ENCODE measurements around the gene SALL1. TPM values are rescaled to one million over a fixed set of nuclear protein-coding genes. Genes with fewer than 3 reads are reported as not detected.

SALL1 gene
- polyA plus RNA-seq, 1 donor (not counting 4 experiments of a cell fraction or from before 2014, with no cell fraction given): not detected

DNA sequence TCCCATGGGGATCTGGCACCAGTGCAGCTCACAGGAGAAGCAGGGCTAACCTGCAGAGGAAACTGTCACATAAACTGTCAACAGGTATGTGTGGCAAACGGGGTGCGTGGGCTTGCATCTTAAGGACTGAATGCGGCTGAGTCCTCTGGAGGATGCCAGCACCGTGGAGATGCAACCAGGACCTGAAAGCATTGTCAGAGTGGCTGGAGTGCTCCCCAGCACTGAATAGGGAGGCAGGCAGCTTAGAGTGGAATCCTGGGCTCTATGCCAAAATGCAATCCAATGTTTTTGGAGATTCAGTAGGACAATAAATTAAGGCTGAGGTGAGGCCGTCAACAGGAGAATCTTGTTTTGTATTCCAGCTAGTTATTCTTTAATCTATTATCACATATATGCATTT, 21.3 kb upstream of the SALL1 start:
- H3K79me2 ChIP-seq (ENCODE audit: control insufficient read depth, insufficient read depth, low read length): no peaks in the 10 kb centered on the region
- H3K4me1 ChIP-seq (ENCODE audit: control insufficient read depth, extremely low read depth, insufficient read depth, low read length): no peaks in the 10 kb centered on the region
- DNase-seq (ENCODE audit: low read depth, low spot score) (no peak), FAIRE-seq (no peak)
- no peak overlapping the region for H3K4me3 ChIP-seq (ENCODE audit: control insufficient read depth in 2 of 3, extremely low read depth in 1 of 3, insufficient read depth in 2 of 3, low read depth in 1 of 3, low read length in 3 of 3)
- no peaks in the 10 kb centered on the region for H3K36me3 ChIP-seq (ENCODE audit: control insufficient read depth in 2 of 2, extremely low read depth in 1 of 2, insufficient read depth in 2 of 2, low read length in 2 of 2)
- TF ChIP-seq EZH2 (IDR thresholded peaks at IDR 0.05; ENCODE audit: low read length): no peak
- no peak for TF ChIP-seq CTCF (optimal IDR thresholded peaks at IDR 0.05 in 1 of 3, IDR thresholded peaks at IDR 0.05 in 1 of 3, conservative IDR thresholded peaks at IDR 0.05 in 1 of 3; ENCODE audit: extremely low read depth in 1 of 3, insufficient read depth in 2 of 3, low read length in 3 of 3)
- H3K27ac ChIP-seq (ENCODE audit: control insufficient read depth, insufficient read depth, low read length): no peak overlapping the region
- no peaks in the 10 kb centered on the region for H3K9me3 ChIP-seq (ENCODE audit: control insufficient read depth, low read depth, low read length)
- dilution Hi-C loops (cut with MboI; ENCODE audit: extremely low pct_ligation_motif_present, low sequenced_read_pairs): no loop called here
- H4K20me1 ChIP-seq (ENCODE audit: control insufficient read depth, extremely low read depth, insufficient read depth, low read length): no peaks in the 10 kb centered on the region
- H3K9me1 ChIP-seq (ENCODE audit: control insufficient read depth, extremely low read depth, insufficient read depth, low read length): no peaks in the 10 kb centered on the region
- H3K27me3 ChIP-seq (ENCODE audit: control insufficient read depth, extremely low read depth, insufficient read depth, low read length): no peaks in the 10 kb centered on the region
- H3K9ac ChIP-seq (ENCODE audit: control insufficient read depth, extremely low read depth, insufficient read depth, low read length): no peak overlapping the region
- H3K4me2 ChIP-seq (ENCODE audit: control insufficient read depth, extremely low read depth, insufficient read depth, low read depth, low read length): no peak overlapping the region
- H2AFZ ChIP-seq (ENCODE audit: control insufficient read depth, low read length): no peak overlapping the region

GRCh38 chr16:51168755-51169154, 17.7 kb upstream of the SALL1 start:
- Histone ChIP-seq H3K9ac (ENCODE audit: control insufficient read depth, extremely low read depth, insufficient read depth, low read length) (no peak overlapping the region), H2AFZ (ENCODE audit: control insufficient read depth, low read length) (no peak overlapping the region), H4K20me1 (ENCODE audit: control insufficient read depth, extremely low read depth, insufficient read depth, low read length) (no peaks in the 10 kb centered on the region), H3K9me1 (ENCODE audit: control insufficient read depth, extremely low read depth, insufficient read depth, low read length) (no peaks in the 10 kb centered on the region), H3K36me3 (ENCODE audit: control insufficient read depth in 2 of 2, extremely low read depth in 1 of 2, insufficient read depth in 2 of 2, low read length in 2 of 2) (no peaks in the 10 kb centered on the region), H3K4me3 (ENCODE audit: control insufficient read depth in 2 of 3, extremely low read depth in 1 of 3, insufficient read depth in 2 of 3, low read depth in 1 of 3, low read length in 3 of 3) (no peak overlapping the region), H3K79me2 (ENCODE audit: control insufficient read depth, insufficient read depth, low read length) (no peaks in the 10 kb centered on the region), H3K4me1 (ENCODE audit: control insufficient read depth, extremely low read depth, insufficient read depth, low read length) (no peaks in the 10 kb centered on the region), H3K4me2 (ENCODE audit: control insufficient read depth, extremely low read depth, insufficient read depth, low read depth, low read length) (no peak overlapping the region), H3K9me3 (ENCODE audit: control insufficient read depth, low read depth, low read length) (no peaks in the 10 kb centered on the region), H3K27ac (ENCODE audit: control insufficient read depth, insufficient read depth, low read length) (no peak overlapping the region), H3K27me3 (ENCODE audit: control insufficient read depth, extremely low read depth, insufficient read depth, low read length) (no peaks in the 10 kb centered on the region)
- no peak for TF ChIP-seq CTCF (optimal IDR thresholded peaks at IDR 0.05 in 1 of 3, IDR thresholded peaks at IDR 0.05 in 1 of 3, conservative IDR thresholded peaks at IDR 0.05 in 1 of 3; ENCODE audit: extremely low read depth in 1 of 3, insufficient read depth in 2 of 3, low read length in 3 of 3)
- no peak for TF ChIP-seq EZH2 (IDR thresholded peaks at IDR 0.05; ENCODE audit: low read length)
- DNase-seq (ENCODE audit: low read depth, low spot score): no peak
- FAIRE-seq: no peak
- dilution Hi-C loops (cut with MboI; ENCODE audit: extremely low pct_ligation_motif_present, low sequenced_read_pairs): no loop called here
